ENCODE data around the gene PCDHGA10. TPM values are rescaled to one million over a fixed set of nuclear protein-coding genes. Genes with fewer than 3 reads are reported as not detected.

The PCDHGA10 gene
- total RNA-seq (2014; rRNA removed; shearing (Covaris generic); ENCODE audit: low replicate concordance) = 8.5 and 11.2 TPM in 2 replicates

GRCh38 chr5:141412854-141413539 is at the start of gene PCDHGA10:
TSS of gene PCDHGA10 (plus strand) at chr5:141412987. CDS start at chr5:141413176, 189 bp downstream.
- Histone ChIP-seq H3K27ac (ENCODE audit: low read length) (0 out of 2 replicates have a peak within 1 kb of the TSS, but pooled peaks have one; percentile 18), H3K4me3 (ENCODE audit: low read length) (no peak within 1 kb of the TSS), H3K9me2 (replicated peaks; ENCODE audit: insufficient read depth, low read length) (no peaks in the 10 kb centered on the region), H3K9ac (ENCODE audit: low read length) (no peak within 1 kb of the TSS), H3K4me1 (ENCODE audit: low read length) (peaks cover 3% of the 10 kb centered on the region; the same call in 1 of the 2 replicates), H3K9me3 (ENCODE audit: low read length) (no peaks in the 10 kb centered on the region; the same call in 1 of the 2 replicates), H4K20me1 (ENCODE audit: insufficient read depth, low read depth, low read length) (no peaks in the 10 kb centered on the region), H3K36me3 (ENCODE audit: insufficient read depth, low read length) (peaks cover 18% of the 10 kb centered on the region), H3K4me2 (ENCODE audit: low read depth, low read length, poor library complexity, severe bottlenecking) (no peak within 1 kb of the TSS), H3K79me2 (ENCODE audit: low read length) (peaks cover 13% of the 10 kb centered on the region), H3K27me3 (ENCODE audit: low read length) (no peaks in the 10 kb centered on the region), H2AFZ (ENCODE audit: low read length) (no peak within 1 kb of the TSS)
- peak; percentile 90 for DNase-seq

DNA sequence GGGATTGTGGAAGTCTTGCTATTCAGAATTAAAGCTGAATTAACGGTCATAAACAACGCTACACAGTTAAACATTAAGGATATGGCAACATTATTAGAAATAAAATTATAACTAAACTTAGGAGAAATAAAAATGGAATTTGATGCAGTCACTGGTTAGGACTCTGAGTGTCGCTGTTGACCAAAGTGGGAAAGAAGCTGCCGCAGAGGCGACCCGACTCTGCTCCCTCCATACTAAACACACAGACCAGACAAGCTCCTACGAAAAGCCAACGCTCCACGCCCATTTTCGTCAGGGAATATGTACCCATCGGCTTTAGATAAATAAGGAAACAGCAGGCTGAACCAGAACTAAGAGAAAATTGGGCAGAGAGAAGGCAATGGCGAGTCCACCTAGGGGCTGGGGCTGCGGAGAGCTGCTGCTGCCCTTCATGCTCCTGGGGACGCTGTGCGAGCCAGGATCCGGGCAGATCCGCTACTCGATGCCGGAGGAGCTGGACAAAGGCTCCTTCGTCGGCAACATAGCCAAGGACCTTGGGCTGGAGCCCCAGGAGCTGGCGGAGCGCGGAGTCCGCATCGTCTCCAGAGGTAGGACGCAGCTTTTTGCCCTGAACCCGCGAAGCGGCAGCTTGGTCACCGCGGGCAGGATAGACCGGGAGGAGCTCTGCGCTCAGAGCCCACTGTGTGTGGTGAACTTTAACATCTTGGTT is 48.7 kb upstream of the PCDHGA10 start, which contains the start of gene PCDHGA5:
Gene PCDHGA5, plus strand, starts transcription at position 211 of the 709 bp plus-strand sequence. Its CDS starts 169 bp downstream, at position 380.
- peaks cover 31% of the 10 kb centered on the region for H3K79me2 ChIP-seq (ENCODE audit: low read length)
- H3K4me3 ChIP-seq (ENCODE audit: low read length) = 0 out of 2 replicates have a peak within 1 kb of the TSS, but pooled peaks have one; percentile 25
- peak within 1 kb of the TSS; percentile 90 for H3K27ac ChIP-seq (ENCODE audit: low read length)
- no peaks in the 10 kb centered on the region for H3K27me3 ChIP-seq (ENCODE audit: low read length)
- peaks cover 40% of the 10 kb centered on the region for H3K4me1 ChIP-seq (ENCODE audit: low read length)
- peaks cover 24% of the 10 kb centered on the region; the same call in 1 of the 2 replicates for H3K9me3 ChIP-seq (ENCODE audit: low read length)
- peak within 1 kb of the TSS; percentile 42 for H3K4me2 ChIP-seq (ENCODE audit: low read depth, low read length, poor library complexity, severe bottlenecking)
- DNase-seq = no peak
- H3K36me3 ChIP-seq (ENCODE audit: insufficient read depth, low read length) = peaks cover 24% of the 10 kb centered on the region
- H3K9me2 ChIP-seq (replicated peaks; ENCODE audit: insufficient read depth, low read length) = no peaks in the 10 kb centered on the region
- no peaks in the 10 kb centered on the region for H4K20me1 ChIP-seq (ENCODE audit: insufficient read depth, low read depth, low read length)
- no peak within 1 kb of the TSS for H2AFZ ChIP-seq (ENCODE audit: low read length)
- H3K9ac ChIP-seq (ENCODE audit: low read length) = no peak within 1 kb of the TSS

DNA sequence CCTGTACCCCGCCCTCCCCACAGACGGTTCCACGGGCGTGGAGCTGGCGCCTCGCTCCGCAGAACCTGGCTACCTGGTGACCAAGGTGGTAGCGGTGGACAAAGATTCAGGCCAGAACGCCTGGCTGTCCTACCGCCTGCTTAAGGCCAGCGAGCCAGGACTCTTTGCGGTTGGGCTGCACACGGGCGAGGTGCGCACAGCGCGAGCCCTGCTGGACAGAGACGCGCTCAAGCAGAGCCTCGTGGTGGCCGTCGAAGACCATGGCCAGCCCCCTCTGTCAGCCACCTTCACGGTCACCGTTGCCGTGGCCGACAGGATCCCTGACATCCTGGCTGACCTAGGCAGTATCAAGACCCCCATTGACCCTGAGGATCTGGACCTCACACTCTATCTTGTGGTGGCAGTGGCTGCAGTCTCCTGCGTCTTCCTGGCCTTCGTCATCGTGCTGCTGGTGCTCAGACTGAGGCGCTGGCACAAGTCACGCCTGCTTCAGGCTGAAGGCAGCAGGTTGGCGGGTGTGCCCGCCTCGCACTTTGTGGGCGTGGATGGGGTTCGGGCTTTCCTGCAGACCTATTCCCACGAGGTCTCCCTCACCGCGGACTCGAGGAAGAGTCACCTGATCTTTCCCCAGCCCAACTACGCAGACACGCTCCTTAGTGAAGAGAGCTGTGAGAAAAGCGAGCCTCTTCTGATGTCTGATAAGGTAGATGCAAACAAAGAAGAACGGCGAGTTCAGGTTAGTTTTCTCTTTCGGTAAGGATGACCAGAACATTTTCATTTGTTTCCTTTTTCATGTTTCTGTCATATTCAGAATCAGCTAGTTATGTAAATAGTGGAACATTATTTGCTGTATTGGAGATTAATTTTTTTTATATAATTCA is 46.5 kb upstream of the PCDHGA10 start:
- Histone ChIP-seq H3K9me3 (ENCODE audit: low read length) (peaks cover 27% of the 10 kb centered on the region), H4K20me1 (ENCODE audit: insufficient read depth, low read depth, low read length) (no peaks in the 10 kb centered on the region), H3K9me2 (replicated peaks; ENCODE audit: insufficient read depth, low read length) (no peaks in the 10 kb centered on the region), H3K9ac (ENCODE audit: low read length) (no peak overlapping the region), H3K4me3 (ENCODE audit: low read length) (no peak overlapping the region), H3K4me2 (ENCODE audit: low read depth, low read length, poor library complexity, severe bottlenecking) (no peak overlapping the region), H3K4me1 (ENCODE audit: low read length) (peaks cover 42% of the 10 kb centered on the region), H3K36me3 (ENCODE audit: insufficient read depth, low read length) (peaks cover 29% of the 10 kb centered on the region), H3K79me2 (ENCODE audit: low read length) (peaks cover 28% of the 10 kb centered on the region), H3K27ac (ENCODE audit: low read length) (no peak overlapping the region), H3K27me3 (ENCODE audit: low read length) (no peaks in the 10 kb centered on the region), H2AFZ (ENCODE audit: low read length) (no peak overlapping the region)
- DNase-seq = no peak

DNA sequence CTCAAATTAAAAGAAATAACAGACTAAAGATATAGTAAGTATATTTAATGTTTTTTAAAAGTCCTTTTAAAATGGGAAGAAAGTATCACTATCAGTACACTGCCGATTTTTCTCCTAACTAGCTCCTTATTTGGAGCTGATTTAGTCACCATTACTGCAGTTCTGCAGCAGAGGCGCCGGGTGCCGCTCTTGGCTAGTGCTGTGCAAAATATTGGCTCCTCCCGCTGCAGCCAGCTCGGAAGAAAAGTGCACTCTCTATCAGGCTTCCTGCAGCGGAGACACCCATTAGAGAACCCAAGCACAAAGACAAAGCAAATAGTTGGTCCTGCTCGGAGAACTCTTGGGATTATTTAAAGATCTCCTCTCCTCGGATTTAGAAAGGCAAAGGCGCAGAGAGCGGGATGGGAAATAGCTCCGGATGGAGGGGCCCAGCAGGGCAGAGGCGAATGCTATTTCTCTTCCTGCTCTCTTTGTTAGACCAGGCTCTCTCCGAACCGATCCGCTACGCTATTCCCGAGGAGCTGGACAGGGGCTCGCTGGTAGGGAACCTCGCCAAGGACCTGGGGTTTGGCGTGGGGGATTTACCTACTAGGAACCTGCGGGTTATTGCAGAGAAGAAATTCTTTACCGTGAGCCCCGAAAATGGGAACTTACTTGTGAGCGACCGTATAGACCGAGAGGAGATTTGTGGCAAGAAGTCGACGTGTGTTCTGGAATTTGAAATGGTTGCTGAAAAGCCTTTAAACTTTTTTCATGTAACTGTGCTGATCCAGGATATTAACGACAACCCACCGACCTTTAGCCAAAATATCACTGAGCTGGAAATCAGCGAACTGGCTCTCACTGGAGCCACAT is 42.6 kb upstream of the PCDHGA10 start, which contains the start of gene PCDHGB3:
Gene PCDHGB3, plus strand, starts transcription at position 249 of the 855 bp plus-strand sequence. Its CDS starts 153 bp downstream, at position 402.
- H2AFZ ChIP-seq (ENCODE audit: low read length) = peak within 1 kb of the TSS; percentile 31

GRCh38 chr5:141371572-141372475 is 41.0 kb upstream of the PCDHGA10 start:
- Histone ChIP-seq H3K27me3 (ENCODE audit: low read length) (no peaks in the 10 kb centered on the region), H3K27ac (ENCODE audit: low read length) (no peak overlapping the region), H3K4me1 (ENCODE audit: low read length) (peaks cover 26% of the 10 kb centered on the region), H4K20me1 (ENCODE audit: insufficient read depth, low read depth, low read length) (no peaks in the 10 kb centered on the region), H3K4me3 (ENCODE audit: low read length) (peak overlapping the region; percentile 17; the same call in 1 of the 2 replicates), H3K36me3 (ENCODE audit: insufficient read depth, low read length) (peaks cover 47% of the 10 kb centered on the region), H3K9ac (ENCODE audit: low read length) (no peak overlapping the region), H3K9me2 (replicated peaks; ENCODE audit: insufficient read depth, low read length) (no peaks in the 10 kb centered on the region), H3K4me2 (ENCODE audit: low read depth, low read length, poor library complexity, severe bottlenecking) (no peak overlapping the region), H3K9me3 (ENCODE audit: low read length) (peaks cover 50% of the 10 kb centered on the region), H2AFZ (ENCODE audit: low read length) (no peak overlapping the region), H3K79me2 (ENCODE audit: low read length) (peaks cover 54% of the 10 kb centered on the region)
- no peak for DNase-seq

More for the DNA sequence above, 42.6 kb upstream of the PCDHGA10 start, which contains the start of gene PCDHGB3:
- Histone ChIP-seq H3K79me2 (ENCODE audit: low read length) (peaks cover 51% of the 10 kb centered on the region), H3K9me3 (ENCODE audit: low read length) (peaks cover 47% of the 10 kb centered on the region), H3K9me2 (replicated peaks; ENCODE audit: insufficient read depth, low read length) (no peaks in the 10 kb centered on the region), H3K27me3 (ENCODE audit: low read length) (no peaks in the 10 kb centered on the region), H3K4me3 (ENCODE audit: low read length) (peak within 1 kb of the TSS; percentile 62), H3K27ac (ENCODE audit: low read length) (peak within 1 kb of the TSS; percentile 81), H3K4me2 (ENCODE audit: low read depth, low read length, poor library complexity, severe bottlenecking) (peak within 1 kb of the TSS; percentile 78), H3K36me3 (ENCODE audit: insufficient read depth, low read length) (peaks cover 47% of the 10 kb centered on the region), H4K20me1 (ENCODE audit: insufficient read depth, low read depth, low read length) (no peaks in the 10 kb centered on the region), H3K4me1 (ENCODE audit: low read length) (peaks cover 26% of the 10 kb centered on the region), H3K9ac (ENCODE audit: low read length) (peak within 1 kb of the TSS; percentile 72)
- peak; percentile 95 for DNase-seq

GRCh38 chr5:141373673-141374317 is 39.0 kb upstream of the PCDHGA10 start, which contains the start of gene PCDHGA6:
TSS of gene PCDHGA6 (plus strand) at chr5:141373891. CDS start at chr5:141374084, 193 bp downstream.
- H3K9me3 ChIP-seq (ENCODE audit: low read length) = peaks cover 59% of the 10 kb centered on the region
- no peak within 1 kb of the TSS for H3K9ac ChIP-seq (ENCODE audit: low read length)
- no peak within 1 kb of the TSS for H2AFZ ChIP-seq (ENCODE audit: low read length)

More at GRCh38 chr5:141373673-141374317, 39.0 kb upstream of the PCDHGA10 start, which contains the start of gene PCDHGA6:
- H3K79me2 ChIP-seq (ENCODE audit: low read length) = peaks cover 65% of the 10 kb centered on the region
- no peaks in the 10 kb centered on the region for H4K20me1 ChIP-seq (ENCODE audit: insufficient read depth, low read depth, low read length)
- no peak for DNase-seq
- H3K9me2 ChIP-seq (replicated peaks; ENCODE audit: insufficient read depth, low read length) = no peaks in the 10 kb centered on the region
- H3K4me1 ChIP-seq (ENCODE audit: low read length) = peaks cover 18% of the 10 kb centered on the region
- no peaks in the 10 kb centered on the region for H3K27me3 ChIP-seq (ENCODE audit: low read length)
- 0 out of 2 replicates have a peak within 1 kb of the TSS, but pooled peaks have one; percentile 17 for H3K4me3 ChIP-seq (ENCODE audit: low read length)
- H3K36me3 ChIP-seq (ENCODE audit: insufficient read depth, low read length) = peaks cover 59% of the 10 kb centered on the region
- no peak within 1 kb of the TSS for H3K4me2 ChIP-seq (ENCODE audit: low read depth, low read length, poor library complexity, severe bottlenecking)
- H3K27ac ChIP-seq (ENCODE audit: low read length) = no peak within 1 kb of the TSS

All from Karpas-422 (cell line).